Activated T-cell treated with anti-CD3 and anti-CD28 coated beads for 1 hour (primary cell): ENCODE data around the gene KRTAP19-5.
"Not testable (repeated sequence)": the region's sequence is repeated elsewhere in the genome, so short reads cannot be mapped to it uniquely, and the experiment has no call there.

Source experiments
- DNase-seq: peaks from one replicate; pipeline ENCODE4 v3.0.0-alpha.2; 2020; ENCODE audit warnings: low read depth

The KRTAP19-5 gene

DNA sequence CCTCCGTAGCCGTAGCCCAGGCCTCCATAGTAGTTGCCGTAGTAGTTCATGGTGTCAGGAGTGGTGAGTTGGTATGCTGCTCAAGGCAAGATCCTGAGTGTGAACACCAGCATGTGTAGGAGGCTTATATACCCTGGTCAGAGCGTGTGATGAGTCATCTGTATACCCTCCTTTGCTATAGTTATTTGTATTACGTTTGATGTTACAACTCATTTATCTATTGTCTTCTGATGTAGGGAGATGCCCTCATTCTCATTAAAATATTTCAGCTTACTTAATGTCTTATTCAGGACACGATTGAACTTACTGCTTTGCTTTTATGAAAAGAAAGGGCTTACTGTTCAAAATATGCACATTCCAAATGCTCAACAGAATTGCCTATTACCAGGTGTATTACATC lies at the start of gene KRTAP19-5:
TSS of gene KRTAP19-5 (minus strand) at position 101 of the 400 bp plus-strand sequence. CDS start at position 50, 51 bp downstream.
- DNase-seq, result no peak

DNA sequence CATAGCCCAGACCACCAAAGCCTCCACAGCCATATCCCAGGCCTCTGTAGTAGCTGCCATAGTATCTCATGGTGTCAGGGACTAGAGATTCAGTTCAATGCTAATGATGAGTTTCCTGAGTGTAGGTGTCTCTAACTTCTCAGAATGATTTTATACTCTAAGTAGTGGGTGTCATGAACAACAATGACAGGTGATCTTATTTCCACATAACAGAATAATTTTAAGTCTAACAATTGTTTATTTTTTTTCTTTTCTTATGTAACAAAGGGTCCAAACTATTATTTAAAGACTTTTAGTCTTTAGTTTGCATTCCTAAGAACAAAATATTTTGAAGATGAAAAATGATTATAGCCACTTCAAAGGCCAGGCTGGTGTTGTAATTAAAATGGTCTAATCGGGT lies 39.8 kb upstream of the KRTAP19-5 start, which contains the start of gene KRTAP19-6:
TSS of gene KRTAP19-6 (minus strand) at position 101 of the 400 bp plus-strand sequence. CDS start at position 70, 31 bp downstream.
- DNase-seq, result no peak

DNA sequence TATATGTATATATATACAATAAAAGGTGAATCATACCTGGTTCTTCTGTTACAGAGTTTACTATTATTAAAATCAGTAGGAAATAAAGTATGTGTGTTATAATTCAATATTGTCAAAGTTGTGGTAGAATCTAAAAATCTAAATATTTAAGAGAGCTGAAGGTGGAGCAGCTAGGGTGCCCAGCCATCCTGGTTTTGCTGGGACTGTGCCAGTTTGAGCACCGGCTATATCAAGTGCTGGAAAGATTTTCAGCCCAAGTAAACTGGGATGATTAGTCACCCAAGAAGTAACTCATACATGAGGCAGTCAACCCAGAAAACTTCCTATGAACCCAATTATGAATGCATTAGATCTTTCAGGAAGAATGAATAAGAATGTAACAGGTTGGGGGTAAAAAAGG lies 16.9 kb upstream of the KRTAP19-5 start:
- no peak for DNase-seq

DNA sequence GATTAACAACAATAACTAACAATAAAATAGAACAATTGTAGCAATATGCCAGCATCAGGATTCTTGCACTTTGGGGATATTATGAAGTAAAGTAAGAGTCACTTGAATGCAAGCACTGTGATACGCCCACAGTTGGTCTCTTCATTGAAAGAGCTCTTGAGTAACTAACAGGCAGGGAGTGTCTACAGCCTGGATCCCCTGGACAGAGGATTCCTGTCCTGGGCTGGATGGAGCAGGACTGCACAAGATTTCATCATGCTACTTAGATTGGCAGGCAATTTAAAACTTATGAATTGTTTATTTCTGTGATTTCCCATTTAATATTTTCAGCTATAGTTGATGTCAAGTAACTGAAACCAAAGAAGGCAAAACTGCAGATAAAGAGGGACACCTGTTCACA lies 13.7 kb upstream of the KRTAP19-5 start:
- DNase-seq, result no peak

DNA sequence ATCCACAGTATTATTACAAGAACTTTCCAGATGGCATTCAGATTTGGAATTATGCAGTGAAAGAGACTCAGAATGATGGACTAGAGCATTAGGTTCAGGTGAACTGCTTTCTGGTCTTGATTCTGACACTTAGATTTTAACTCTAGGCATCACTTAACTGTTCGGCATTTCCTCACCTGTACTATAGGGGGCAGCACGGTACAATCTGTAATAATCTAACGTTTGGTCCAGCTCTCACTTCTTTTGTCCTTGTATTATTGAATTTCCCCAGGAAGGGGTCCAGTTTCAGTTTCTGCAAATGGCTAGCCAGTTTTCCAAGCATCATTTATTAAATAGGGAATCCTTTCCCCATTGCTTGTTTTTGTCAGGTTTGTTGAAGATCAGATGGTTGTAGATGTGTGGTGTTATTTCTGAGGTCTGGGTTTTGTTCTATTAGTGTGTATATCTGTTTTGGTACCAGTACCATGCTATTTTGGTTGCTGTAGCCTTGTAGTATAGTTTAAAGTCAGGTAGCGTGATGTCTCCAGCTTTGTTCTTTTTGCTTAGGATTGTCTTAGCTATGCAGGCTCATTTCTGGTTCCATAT lies 3.8 kb upstream of the KRTAP19-5 start:
- not testable (repeated sequence) for DNase-seq

DNA sequence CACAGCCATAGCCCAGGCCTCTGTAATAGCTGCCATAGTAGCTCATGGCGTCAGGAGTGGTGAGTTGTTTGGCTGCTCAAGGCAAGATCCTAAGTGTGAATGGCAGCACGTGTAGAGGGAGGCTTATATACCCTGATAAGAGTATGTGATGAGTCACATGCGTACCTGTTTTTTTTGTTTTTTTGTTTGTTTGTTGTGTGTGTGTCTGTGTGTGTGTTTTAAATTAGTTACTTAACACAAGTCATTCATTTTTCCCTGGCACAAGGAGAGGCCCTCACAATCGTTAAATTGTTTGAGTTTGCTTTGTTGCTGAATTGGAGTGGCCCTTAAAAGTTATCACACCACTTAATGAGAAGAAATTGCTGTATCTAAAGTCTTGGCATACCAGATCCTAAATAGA lies 4.9 kb downstream of the KRTAP19-5 start, which contains the start of gene KRTAP19-4:
TSS of gene KRTAP19-4 (minus strand) at position 101 of the 400 bp plus-strand sequence. CDS start at position 46, 55 bp downstream.
- DNase-seq, result no peak

DNA sequence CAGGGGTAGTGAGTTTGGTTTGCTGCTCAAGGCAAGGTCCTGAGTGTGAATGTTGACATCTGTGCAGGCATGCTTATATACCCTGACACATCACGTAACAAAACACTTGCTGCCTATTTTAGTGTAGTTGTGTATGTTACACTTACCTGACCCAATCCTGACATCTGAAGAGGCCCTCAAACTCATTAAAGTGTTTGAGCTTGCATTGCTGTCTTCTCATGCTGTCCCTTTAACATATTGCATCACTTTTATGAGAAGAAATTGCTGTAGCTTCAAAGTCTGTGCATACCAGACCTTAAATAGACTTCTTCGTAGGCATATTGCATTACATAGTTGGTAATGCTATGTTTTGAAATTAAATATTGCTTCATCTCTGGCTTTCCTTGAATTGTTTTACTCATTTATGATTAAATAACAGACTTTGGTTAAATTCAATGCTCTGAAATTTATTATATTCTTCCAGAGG lies 9.9 kb downstream of the KRTAP19-5 start, which contains the start of gene KRTAP19-3:
TSS of gene KRTAP19-3 (minus strand) at position 51 of the 466 bp plus-strand sequence. CDS start 56 bp downstream, outside the sequence.
- DNase-seq, result no peak

DNA sequence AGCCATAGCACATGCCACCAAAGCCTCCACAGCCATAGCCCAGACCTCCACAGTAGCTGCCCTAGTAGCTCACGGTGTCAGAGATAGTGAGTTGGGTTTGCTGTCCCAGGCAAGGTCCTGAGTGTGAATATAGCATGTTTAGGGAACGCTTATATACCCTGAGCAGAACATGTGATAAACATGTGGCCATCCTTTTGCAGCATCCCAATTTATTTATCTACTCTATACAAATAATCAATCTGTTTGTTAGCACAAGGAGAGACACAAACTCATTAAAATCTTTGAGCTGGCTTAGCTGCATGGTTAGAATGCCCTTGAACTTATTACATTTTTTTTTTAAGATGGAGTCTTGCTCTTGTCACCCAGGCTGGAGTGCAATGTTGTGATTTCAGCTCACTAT lies 14.6 kb downstream of the KRTAP19-5 start, which contains the start of gene KRTAP19-2:
TSS of gene KRTAP19-2 (minus strand) at position 101 of the 400 bp plus-strand sequence. CDS start at position 13, 88 bp downstream.
- no peak for DNase-seq

DNA sequence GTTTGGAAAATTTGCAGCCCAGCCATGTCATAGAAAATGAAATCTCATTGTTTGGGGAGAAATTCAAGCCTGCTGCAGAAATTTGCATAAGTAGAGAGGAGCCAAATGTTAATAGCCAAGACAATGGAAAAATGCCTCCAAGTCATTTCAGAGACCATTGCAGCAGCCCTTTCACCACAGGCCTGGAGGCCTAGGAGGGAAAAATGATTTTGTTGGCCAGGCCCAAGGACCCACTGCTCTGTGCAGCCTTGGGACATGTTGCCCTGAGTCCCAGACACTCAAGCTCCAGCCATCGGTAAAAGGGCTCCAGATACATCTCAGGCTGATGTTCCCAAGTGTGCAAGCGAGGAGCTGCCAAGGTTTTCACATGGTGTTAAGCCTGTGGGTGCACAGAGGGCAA lies 15.8 kb downstream of the KRTAP19-5 start:
- no peak for DNase-seq

DNA sequence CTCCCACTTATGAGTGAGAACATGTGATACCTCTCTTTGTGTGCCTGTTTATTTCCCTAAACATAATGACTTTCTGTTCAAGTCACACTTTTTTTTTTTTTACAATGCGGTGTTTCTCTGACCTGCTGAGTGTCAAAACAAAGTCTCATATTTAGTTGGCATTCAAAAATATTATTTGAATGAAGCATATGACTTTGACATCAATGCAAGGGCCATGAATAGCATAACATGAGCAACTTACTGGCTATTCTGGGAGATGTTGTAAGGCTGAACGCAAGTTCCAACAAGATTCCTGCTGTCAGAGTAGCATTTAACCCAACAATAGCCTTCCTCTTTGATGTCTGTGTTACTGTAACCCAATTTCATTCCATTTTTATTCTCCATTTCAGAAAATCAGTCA lies 19.8 kb downstream of the KRTAP19-5 start:
- no peak for DNase-seq

DNA sequence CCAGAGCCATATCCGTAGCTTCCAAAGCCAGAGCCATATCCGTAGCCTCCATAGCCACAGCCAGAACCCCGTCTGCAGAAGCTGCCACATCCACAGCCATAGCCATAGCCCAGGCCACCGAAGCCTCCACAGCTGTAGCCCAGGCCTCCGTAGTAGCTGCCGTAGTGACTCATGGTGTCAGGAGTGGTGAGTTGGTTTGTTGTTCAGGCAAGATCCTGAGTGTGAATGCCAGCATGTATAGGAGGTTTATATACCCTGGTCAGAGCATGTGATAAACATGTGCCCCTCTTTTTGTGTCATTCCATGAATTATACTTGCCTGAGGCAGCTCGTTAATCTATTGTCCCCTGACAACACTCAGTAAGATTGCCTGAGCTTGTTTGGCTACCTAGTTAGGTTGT lies 21.8 kb downstream of the KRTAP19-5 start, which contains the start of gene KRTAP19-1:
TSS of gene KRTAP19-1 (minus strand) at position 223 of the 400 bp plus-strand sequence. CDS start at position 173, 50 bp downstream.
- DNase-seq, result no peak

DNA sequence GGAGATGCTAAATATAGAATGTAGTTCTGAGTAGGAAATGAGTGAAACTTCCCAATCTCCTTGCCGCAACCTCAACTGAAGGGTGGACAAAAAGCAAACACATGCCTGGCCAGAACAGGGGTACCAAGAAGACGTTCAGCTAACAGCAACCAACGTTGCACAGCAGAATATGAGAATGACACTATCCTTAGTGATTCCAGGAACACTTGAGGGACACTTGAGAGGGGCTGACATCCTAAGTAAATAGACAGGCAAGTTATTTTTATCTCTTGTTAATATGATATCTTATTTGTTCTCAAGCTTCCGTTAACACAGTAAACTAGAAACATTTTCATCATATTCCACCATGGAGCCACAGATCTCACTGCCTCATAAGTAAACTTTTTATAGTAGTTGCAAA lies 22.7 kb downstream of the KRTAP19-5 start:
- DNase-seq, result no peak

DNA sequence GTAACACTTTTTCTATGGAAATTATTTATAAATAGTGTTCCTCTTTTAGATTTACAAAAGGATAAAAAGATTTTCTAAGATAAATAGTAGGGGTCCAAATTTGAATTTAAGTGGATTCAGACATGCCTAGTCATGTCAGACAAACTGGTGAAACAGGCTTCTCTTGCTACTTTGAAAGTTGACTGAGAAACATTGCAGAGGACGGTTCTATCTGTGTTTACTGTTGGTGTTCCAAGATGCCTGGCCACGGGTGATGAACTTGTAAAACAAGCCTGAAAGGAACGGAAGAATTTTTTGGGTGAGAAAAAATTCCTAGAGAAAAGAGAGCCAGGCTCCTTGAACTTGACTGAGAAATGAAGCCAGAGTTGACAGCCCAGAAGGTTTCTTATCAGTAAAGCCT lies 23.9 kb downstream of the KRTAP19-5 start:
- DNase-seq, result no peak

DNA sequence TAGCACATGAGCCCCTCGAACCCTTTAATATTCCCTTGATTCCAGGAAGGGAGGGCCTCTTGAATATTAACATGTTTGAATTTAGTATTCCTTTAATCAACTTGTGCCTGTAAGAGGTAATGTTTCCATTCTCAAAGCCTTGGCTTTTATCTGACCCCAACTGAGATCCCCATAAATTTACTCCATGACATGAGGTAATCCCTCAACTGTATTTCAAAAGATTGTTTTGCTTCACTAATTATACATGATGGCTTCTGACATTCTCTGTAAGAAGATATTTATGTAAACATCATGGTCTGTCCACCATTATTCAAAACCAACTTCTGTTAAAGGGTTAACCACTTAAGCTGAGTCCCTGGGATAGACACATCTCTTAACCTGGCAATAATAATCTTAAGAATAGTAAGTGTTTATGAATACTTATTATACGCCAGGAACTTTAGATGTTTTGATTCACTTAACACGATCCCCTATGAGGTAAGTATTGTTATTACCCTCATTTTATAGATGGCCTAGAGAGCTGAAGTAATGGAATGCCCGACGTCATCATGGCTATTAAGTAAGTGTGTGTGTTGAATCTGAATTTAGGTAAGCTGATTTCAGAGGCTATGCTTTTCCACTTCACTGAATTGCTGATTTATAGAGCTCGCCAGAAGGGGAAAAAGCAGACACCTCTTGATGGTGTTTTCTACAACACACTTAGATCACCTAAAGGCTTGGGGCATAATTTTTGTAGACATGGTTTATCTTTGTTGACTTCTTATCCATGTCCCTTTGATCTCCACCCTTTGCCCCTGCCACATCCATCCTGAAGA lies 32.8 kb downstream of the KRTAP19-5 start:
- DNase-seq, result no peak

DNA sequence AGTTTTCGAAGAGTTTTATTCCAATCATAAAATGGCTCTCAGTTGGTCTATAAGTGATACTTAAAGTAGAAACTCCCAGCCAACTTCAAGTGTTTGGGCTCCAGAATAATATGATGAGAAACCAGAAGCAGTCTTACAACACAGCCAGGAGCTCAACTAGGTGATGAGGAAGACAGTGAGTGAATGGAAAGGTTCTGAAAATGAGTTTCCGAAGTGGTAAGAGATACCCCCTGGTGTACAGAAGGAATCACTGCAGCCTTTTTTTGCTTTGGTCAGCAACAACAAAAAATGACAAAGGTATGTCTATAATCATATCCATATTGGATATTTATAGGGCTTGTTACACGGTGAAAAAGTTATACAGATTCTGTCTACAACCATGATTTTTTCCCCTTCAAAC lies 38.2 kb downstream of the KRTAP19-5 start:
- DNase-seq, result no peak
